Endothelial cell (in vitro differentiated cells): ENCODE data around the gene OTULINL. TPM values are rescaled to one million over a fixed set of nuclear protein-coding genes. Genes with fewer than 3 reads are reported as not detected.

Experiments used
- DNase-seq: peaks from one replicate; pipeline ENCODE4 v3.0.0; 2021; ENCODE audit warnings: low spot score
- H3K27ac Mint-ChIP-seq: one replicate; pipeline ENCODE4 v1.8.0; 2021; ENCODE audit warnings: mixed read lengths, inconsistent platforms; ENCODE audit not compliant: unreplicated experiment
- H3K27me3 Mint-ChIP-seq: one replicate; pipeline ENCODE4 v1.8.0; 2021; ENCODE audit warnings: mild to moderate bottlenecking, moderate library complexity, mixed read lengths, inconsistent platforms; ENCODE audit not compliant: unreplicated experiment
- H3K36me3 Mint-ChIP-seq: one replicate; pipeline ENCODE4 v1.8.0; 2021; ENCODE audit warnings: mild to moderate bottlenecking, low read depth, mixed read lengths, inconsistent platforms; ENCODE audit not compliant: unreplicated experiment
- H3K4me1 Mint-ChIP-seq: one replicate; pipeline ENCODE4 v1.8.0; 2021; ENCODE audit warnings: mild to moderate bottlenecking, mixed read lengths, inconsistent platforms; ENCODE audit not compliant: unreplicated experiment
- H3K4me3 Mint-ChIP-seq: one replicate; pipeline ENCODE4 v1.8.0; 2021; ENCODE audit warnings: mild to moderate bottlenecking, mixed read lengths, inconsistent platforms; ENCODE audit not compliant: unreplicated experiment
- H3K9me3 Mint-ChIP-seq: one replicate; pipeline ENCODE4 v1.8.0; 2021; ENCODE audit warnings: mixed read lengths, inconsistent platforms; ENCODE audit not compliant: unreplicated experiment
- CTCF ChIP-seq: fragments of 200-600 bp; sonication (generic); IDR thresholded peaks from one replicate; pipeline ENCODE4 v1.5.0; 2021; ENCODE audit warnings: antibody characterized with exemption; ENCODE audit not compliant: unreplicated experiment
- total RNA-seq: library from RNA; stranded (reverse); fragmentation: NEBNext Ultra II Directional; extraction: Animal tissue kit (Norgen Biotek cat#: 25700); gene quantifications from one replicate; pipeline ENCODE4 v1.2.1, GENCODE V29; 2021; ENCODE audit not compliant: unreplicated experiment

Gene OTULINL
- total RNA-seq, 1 donor from 2014 or later, result 5.8 TPM

GRCh38 chr5:14574891-14575508 lies 6.6 kb upstream of the OTULINL start:
- no peak for DNase-seq
- Mint-ChIP-seq H3K4me1 (no peaks in the 10 kb centered on the region), H3K36me3 (no peaks in the 10 kb centered on the region), H3K27ac (no peak overlapping the region), H3K9me3 (no peaks in the 10 kb centered on the region), H3K4me3 (no peak overlapping the region), H3K27me3 (no peaks in the 10 kb centered on the region)
- no peak for TF ChIP-seq CTCF

GRCh38 chr5:14576206-14576605 lies 5.4 kb upstream of the OTULINL start:
- H3K36me3 Mint-ChIP-seq, result peaks cover 6% of the 10 kb centered on the region
- no peak overlapping the region for H3K4me3 Mint-ChIP-seq

GRCh38 chr5:14577079-14577725 lies 4.4 kb upstream of the OTULINL start:
- H3K36me3 Mint-ChIP-seq, result peaks cover 6% of the 10 kb centered on the region
- DNase-seq, result no peak
- peaks cover 2% of the 10 kb centered on the region for H3K27me3 Mint-ChIP-seq
- no peak for TF ChIP-seq CTCF
- H3K27ac Mint-ChIP-seq, result no peak overlapping the region
- no peak overlapping the region for H3K4me3 Mint-ChIP-seq
- peaks cover 5% of the 10 kb centered on the region for H3K4me1 Mint-ChIP-seq
- H3K9me3 Mint-ChIP-seq, result no peaks in the 10 kb centered on the region

More at GRCh38 chr5:14576206-14576605, 5.4 kb upstream of the OTULINL start:
- no peak for DNase-seq
- Mint-ChIP-seq H3K4me1 (peaks cover 5% of the 10 kb centered on the region), H3K27ac (no peak overlapping the region), H3K27me3 (peaks cover 2% of the 10 kb centered on the region), H3K9me3 (no peaks in the 10 kb centered on the region)
- no peak for TF ChIP-seq CTCF

GRCh38 chr5:14577971-14578370 lies 3.6 kb upstream of the OTULINL start:
- Mint-ChIP-seq H3K36me3 (peaks cover 6% of the 10 kb centered on the region), H3K4me1 (peaks cover 5% of the 10 kb centered on the region), H3K9me3 (no peaks in the 10 kb centered on the region), H3K27me3 (peaks cover 4% of the 10 kb centered on the region), H3K4me3 (no peak overlapping the region), H3K27ac (no peak overlapping the region)
- DNase-seq, result no peak
- no peak for TF ChIP-seq CTCF

GRCh38 chr5:14579246-14579645 lies 2.3 kb upstream of the OTULINL start:
- Mint-ChIP-seq H3K4me3 (no peak overlapping the region), H3K4me1 (peaks cover 5% of the 10 kb centered on the region), H3K27me3 (peaks cover 4% of the 10 kb centered on the region), H3K27ac (no peak overlapping the region), H3K36me3 (peaks cover 6% of the 10 kb centered on the region), H3K9me3 (no peaks in the 10 kb centered on the region)
- no peak for TF ChIP-seq CTCF
- no peak for DNase-seq
